ENCODE measurements around the gene PRKCZ. TPM values are rescaled to one million over a fixed set of nuclear protein-coding genes. Genes with fewer than 3 reads are reported as not detected.

Gene PRKCZ
- total and polyA plus RNA-seq, 9 of the 15 experiments (the other 6 are each of a cell fraction or from before 2014, with no cell fraction given) = 0.07 to 3.1 (median 1.3) TPM

GRCh38 chr1:2044510-2045319 lies 5.5 kb upstream of the PRKCZ start:
- H2AFZ ChIP-seq (ENCODE audit: low read depth, low read length) = peak overlapping the region; percentile 44; the same call in 1 of the 2 replicates
- intact Hi-C loops (cut with micrococcal nuclease) (no loop called here), in situ Hi-C loops (cut with MboI) (no loop called here)
- H3K27me3 ChIP-seq (ENCODE audit: control insufficient read depth in 2 of 2, insufficient read depth in 2 of 2, low read length in 2 of 2) = peaks cover 33 to 73% of the 10 kb centered on the region in 2 experiments; a peak in 4 of 5 replicates
- H3K4me3 ChIP-seq = no peak overlapping the region
- BruUV-seq (replicated peaks) = no TSS peak
- ATAC-seq = peak; percentile 84
- peaks cover 25% of the 10 kb centered on the region for H4K20me1 ChIP-seq (replicated peaks; ENCODE audit: control insufficient read depth, insufficient read depth, low read length)
- ChIA-PET CTCF (ENCODE audit: low intra/inter-chr PET ratio) (interaction anchor here (0.6 to 5.4 kb wide), 4 partner anchors 47 to 136 kb away, joined by 4 to 47 read pairs (median 11); no protein-coding TSS in a partner anchor), POLR2A (interaction anchor here (0.6 to 1.5 kb wide), 12 partner anchors 9 to 1755 kb away, joined by 3 to 5 read pairs (median 3); no protein-coding TSS in a partner anchor)
- H3K79me2 ChIP-seq (ENCODE audit: control insufficient read depth, insufficient read depth, low read length) = no peaks in the 10 kb centered on the region
- 14% methylated on average over 60 of the region's 75 CpGs for WGBS (ENCODE audit: insufficient coverage, low coverage, missing lambda C conversion rate)
- H3K36me3 ChIP-seq (ENCODE audit: control insufficient read depth, insufficient read depth, low read length) = no peaks in the 10 kb centered on the region
- no peak overlapping the region for H3K27ac ChIP-seq (ENCODE audit: extremely low read depth, low read depth, low read length)
- DNase-seq (ENCODE audit: extremely low read depth in 1 of 4, low spot score in 3 of 4) = peak; percentile 72 to 94 (median 90)
- no peaks in the 10 kb centered on the region for H3K9me3 ChIP-seq (replicated peaks; ENCODE audit: control insufficient read depth, insufficient read depth, low read depth, low read length)
- H3K9ac ChIP-seq (ENCODE audit: insufficient read depth in 1 of 2, low read depth in 2 of 2, low read length in 2 of 2) = no peak overlapping the region
- peaks cover 0 to 49% of the 10 kb centered on the region in 2 experiments; a peak in 2 of 5 replicates for H3K4me1 ChIP-seq (replicated peaks in 1 of 2; ENCODE audit: control insufficient read depth in 2 of 2, insufficient read depth in 2 of 2, low read length in 2 of 2)
- peak overlapping the region; percentile 2; the same call in 1 of the 2 replicates for H3K4me2 ChIP-seq (ENCODE audit: insufficient read depth, low read length)
- no peak for FAIRE-seq
- H3K9me1 ChIP-seq (ENCODE audit: control insufficient read depth, insufficient read depth, low read length) = peaks cover 3% of the 10 kb centered on the region
- TF ChIP-seq SAFB (IDR thresholded peaks at IDR 0.05; ENCODE audit: borderline replicate concordance, low read depth, low read length) (peak; percentile 78), ASH1L (IDR thresholded peaks at IDR 0.05; ENCODE audit: borderline replicate concordance, low read depth, partially characterized antibody) (no peak), HNRNPL (IDR thresholded peaks at IDR 0.05; ENCODE audit: low read depth, low read length) (peak; percentile 71; the same call in 1 of the 2 replicates), STAG1 (CRISPR knock-in tag; IDR thresholded peaks at IDR 0.05; ENCODE audit: borderline replicate concordance) (peak; percentile 76; the same call in 1 of the 2 replicates), MYC (IDR thresholded peaks at IDR 0.05; ENCODE audit: low read depth, low read length) (peak; percentile 66), MYC (CRISPR knock-in tag; IDR thresholded peaks at IDR 0.05; ENCODE audit: borderline replicate concordance, low read depth) (no peak), MAZ (CRISPR knock-in tag; conservative IDR thresholded peaks at IDR 0.05 in 1 of 2, IDR thresholded peaks at IDR 0.05 in 1 of 2) (peak; percentile 66 to 71; a peak in 3 of 4 replicates), E2F6 (IDR thresholded peaks at IDR 0.05; ENCODE audit: borderline replicate concordance in 1 of 2, extremely low read depth in 1 of 2, insufficient read depth in 1 of 2, insufficient read length in 1 of 2, low read depth in 1 of 2, low read length in 1 of 2, poor library complexity in 1 of 2, severe bottlenecking in 1 of 2) (peak; percentile 73 to 92), TEAD2 (tag; IDR thresholded peaks at IDR 0.05) (no peak), KLF13 (tag; IDR thresholded peaks at IDR 0.05; ENCODE audit: borderline replicate concordance, low read depth) (no peak), LCOR (CRISPR knock-in tag; IDR thresholded peaks at IDR 0.05) (no peak)
